ENCODE results near the gene PPP1R1A. TPM values are rescaled to one million over a fixed set of nuclear protein-coding genes. Genes with fewer than 3 reads are reported as not detected.

PPP1R1A gene
- total RNA-seq, 6 donors from 2014 or later: 0.22 to 0.89 (median 0.30) TPM; not detected in 2

DNA sequence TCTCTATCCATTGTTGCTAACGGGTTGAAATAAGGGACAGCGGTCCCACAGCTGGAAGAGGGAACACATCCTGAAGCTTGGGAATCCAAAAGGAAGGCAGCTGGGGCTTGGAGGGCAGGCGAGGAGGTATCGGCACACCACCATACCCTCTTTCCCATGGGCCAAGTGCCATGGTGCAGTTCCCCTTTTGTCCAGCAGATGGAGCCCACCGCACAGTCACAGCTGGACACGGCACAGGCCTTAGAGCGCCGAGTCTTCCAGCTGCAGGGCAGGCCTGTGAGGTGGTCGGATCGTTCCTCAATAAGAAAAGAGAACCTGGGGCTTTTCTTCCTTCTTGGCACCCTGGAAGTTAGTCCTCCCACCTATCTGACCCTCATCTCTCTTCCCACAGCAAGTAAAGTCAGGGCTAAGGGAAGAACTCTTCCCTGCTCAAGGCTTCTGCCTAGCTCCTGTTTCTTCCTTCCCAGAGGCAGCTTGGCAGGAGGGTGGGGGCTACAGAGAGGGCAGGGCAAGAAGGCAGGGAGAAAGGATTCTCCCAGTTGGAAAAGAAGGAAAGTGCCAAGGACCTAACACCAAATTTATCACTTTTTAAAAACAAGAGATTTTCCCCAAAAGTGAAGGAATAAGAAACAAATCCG is 8.6 kb downstream of the PPP1R1A start:
- DNase-seq: peak; percentile 43 to 78
- peak; percentile 93 to 97 for ATAC-seq (ENCODE audit: low FRiP score in 2 of 2)
- Histone ChIP-seq H3K27me3 (no peaks in the 10 kb centered on the region), H3K9me3 (no peaks in the 10 kb centered on the region), H3K36me3 (no peaks in the 10 kb centered on the region), H3K4me3 (no peak overlapping the region), H3K27ac (no peak overlapping the region), H3K4me1 (peaks cover 0 to 5% (median 1%) of the 10 kb centered on the region in 4 donors)
- 13 to 16% methylated on average over 7 to 11 of the region's 11 CpGs for WGBS, 2 donors
- TF ChIP-seq CTCF (IDR thresholded peaks at IDR 0.05) (peak; percentile 95 to 100 (median 98)), EP300 (IDR thresholded peaks at IDR 0.05) (no peak), POLR2A (IDR thresholded peaks at IDR 0.05) (no peak), POLR2AphosphoS5 (IDR thresholded peaks at IDR 0.05) (no peak)

GRCh38 chr12:54579258-54579657 is 9.2 kb downstream of the PPP1R1A start:
- TF ChIP-seq POLR2AphosphoS5 (IDR thresholded peaks at IDR 0.05) (no peak), EP300 (IDR thresholded peaks at IDR 0.05) (no peak), CTCF (IDR thresholded peaks at IDR 0.05) (no peak), POLR2A (IDR thresholded peaks at IDR 0.05) (no peak)
- no peak for ATAC-seq (ENCODE audit: low FRiP score in 2 of 2)
- Histone ChIP-seq H3K27ac (no peak overlapping the region), H3K4me3 (no peak overlapping the region), H3K36me3 (no peaks in the 10 kb centered on the region), H3K9me3 (no peaks in the 10 kb centered on the region), H3K4me1 (peaks cover 0 to 5% (median 1%) of the 10 kb centered on the region in 4 donors), H3K27me3 (no peaks in the 10 kb centered on the region)
- WGBS, 2 donors: 53 to 67% methylated on average over 4 of the region's 4 CpGs
- no peak for DNase-seq

DNA sequence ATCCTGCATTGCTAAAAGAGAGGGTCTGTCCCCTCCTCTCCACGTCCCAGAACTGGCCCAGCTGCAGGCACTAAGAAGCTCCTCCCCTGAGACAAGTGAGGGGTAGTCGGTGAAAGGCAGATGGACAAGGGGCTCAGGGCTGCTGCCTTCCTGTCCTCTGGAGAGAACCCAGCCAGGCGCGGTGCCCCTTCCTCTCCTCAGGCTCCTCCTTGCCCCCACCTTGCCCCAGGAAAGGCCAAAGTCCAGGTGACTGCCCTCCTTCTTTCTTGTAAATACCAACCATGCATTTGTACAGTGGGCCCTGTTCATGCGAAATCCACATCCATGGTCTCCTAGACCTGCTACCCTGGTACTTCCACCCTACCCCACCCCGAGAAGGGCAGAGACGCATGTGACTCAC is 9.7 kb downstream of the PPP1R1A start:
- no peak for DNase-seq
- ATAC-seq (ENCODE audit: low FRiP score in 2 of 2): no peak
- no peaks in the 10 kb centered on the region for H3K9me3 ChIP-seq
- H3K27ac ChIP-seq: no peak overlapping the region
- H3K4me3 ChIP-seq: no peak overlapping the region
- no peaks in the 10 kb centered on the region for H3K27me3 ChIP-seq
- TF ChIP-seq CTCF (IDR thresholded peaks at IDR 0.05): no peak
- TF ChIP-seq POLR2A (IDR thresholded peaks at IDR 0.05): no peak
- no peak for TF ChIP-seq POLR2AphosphoS5 (IDR thresholded peaks at IDR 0.05)
- TF ChIP-seq EP300 (IDR thresholded peaks at IDR 0.05): no peak
- H3K4me1 ChIP-seq: peaks cover 0 to 5% (median 1%) of the 10 kb centered on the region in 4 donors
- 88 to 90% methylated on average over 7 of the region's 7 CpGs for WGBS, 2 donors
- H3K36me3 ChIP-seq: no peaks in the 10 kb centered on the region

DNA sequence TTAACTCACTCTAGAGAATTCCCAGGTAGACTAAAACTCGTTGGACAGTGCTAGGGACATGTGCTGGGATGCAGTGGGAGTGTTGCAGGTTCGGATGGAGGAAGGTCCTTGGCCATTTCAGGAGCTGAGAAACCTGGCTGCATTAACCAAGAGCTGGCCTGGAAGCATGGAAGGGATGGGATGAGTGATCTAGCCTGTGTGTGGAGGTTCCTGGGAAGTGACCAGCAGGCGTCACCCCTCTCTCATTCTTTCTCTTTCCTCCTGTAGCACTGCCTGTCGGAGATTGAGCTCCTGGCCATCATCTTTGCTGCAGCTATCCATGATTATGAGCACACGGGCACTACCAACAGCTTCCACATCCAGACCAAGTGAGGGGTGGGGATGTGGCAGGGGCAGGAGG is 15.6 kb downstream of the PPP1R1A start:
- no peak for DNase-seq
- ATAC-seq (ENCODE audit: low FRiP score in 2 of 2): no peak
- H3K36me3 ChIP-seq: no peaks in the 10 kb centered on the region
- H3K4me1 ChIP-seq: no peaks in the 10 kb centered on the region
- TF ChIP-seq CTCF (IDR thresholded peaks at IDR 0.05) (no peak), EP300 (IDR thresholded peaks at IDR 0.05) (no peak), POLR2AphosphoS5 (IDR thresholded peaks at IDR 0.05) (no peak), POLR2A (IDR thresholded peaks at IDR 0.05) (no peak)
- H3K27ac ChIP-seq: no peak overlapping the region
- no peaks in the 10 kb centered on the region for H3K9me3 ChIP-seq
- WGBS, 2 donors: 63 to 66% methylated on average over 5 of the region's 5 CpGs
- no peak overlapping the region for H3K4me3 ChIP-seq
- H3K27me3 ChIP-seq: no peaks in the 10 kb centered on the region
